ENCODE measurements around the gene DNAAF3.

DNA sequence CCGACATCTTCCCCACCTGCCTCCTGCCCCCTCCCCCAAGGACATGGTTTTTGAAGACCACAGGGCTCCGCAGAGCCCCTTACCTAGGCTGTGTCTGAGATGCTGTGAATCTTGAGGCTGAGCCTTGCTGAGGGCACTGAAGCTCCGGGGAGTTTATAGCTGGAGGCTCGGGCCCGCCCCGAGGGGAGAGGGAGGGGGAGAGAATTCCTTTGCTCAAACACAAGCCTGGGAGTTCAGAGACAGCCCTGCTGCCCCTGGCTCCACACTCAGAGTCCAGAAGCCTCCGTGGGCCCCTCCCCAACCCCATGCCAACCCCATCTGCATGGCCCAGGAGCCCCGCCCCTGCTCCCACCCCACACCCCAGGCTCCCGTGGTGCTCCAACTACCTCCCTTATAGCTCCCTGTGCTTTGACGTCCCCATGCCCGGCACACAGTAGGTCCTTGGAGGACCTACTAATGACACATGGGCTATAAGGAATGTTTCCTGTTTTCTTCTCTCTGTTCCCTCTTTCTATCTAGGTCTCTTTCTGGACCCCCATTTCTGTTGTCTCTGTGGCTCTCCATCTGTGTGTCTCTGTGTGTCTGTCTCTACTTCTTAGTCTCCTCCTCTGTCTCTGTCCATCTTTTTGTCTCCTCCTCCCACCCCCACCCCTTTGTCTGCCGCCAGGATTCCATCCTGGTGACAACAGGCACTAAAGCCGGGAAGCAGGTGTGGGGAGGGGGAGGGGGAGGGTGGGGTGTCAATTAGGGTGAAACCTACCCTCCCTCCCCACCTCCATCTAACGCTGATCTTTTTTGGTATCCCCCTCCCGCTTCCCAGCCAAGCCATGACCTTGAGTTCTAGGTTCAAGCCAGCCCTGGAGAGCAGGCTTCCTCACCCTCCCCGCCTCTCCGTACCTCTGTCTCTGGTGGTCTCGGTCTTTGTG, 17.1 kb downstream of the DNAAF3 start, which contains the start of gene TNNT1:
- no peak for TF ChIP-seq POLR2AphosphoS5 (IDR thresholded peaks at IDR 0.05; ENCODE audit: borderline replicate concordance, low read depth, low read length)
- TF ChIP-seq EZH2 (IDR thresholded peaks at IDR 0.05): no peak

All from SK-N-MC (cell line).